Measurements from ENCODE around the gene MRPS7. TPM values are rescaled to one million over a fixed set of nuclear protein-coding genes. Genes with fewer than 3 reads are reported as not detected.

Gene MRPS7
- total and polyA plus RNA-seq, 2 of the 8 experiments (the other 6 are each of a cell fraction or from before 2014, with no cell fraction given): 63.4 to 79.4 TPM

DNA sequence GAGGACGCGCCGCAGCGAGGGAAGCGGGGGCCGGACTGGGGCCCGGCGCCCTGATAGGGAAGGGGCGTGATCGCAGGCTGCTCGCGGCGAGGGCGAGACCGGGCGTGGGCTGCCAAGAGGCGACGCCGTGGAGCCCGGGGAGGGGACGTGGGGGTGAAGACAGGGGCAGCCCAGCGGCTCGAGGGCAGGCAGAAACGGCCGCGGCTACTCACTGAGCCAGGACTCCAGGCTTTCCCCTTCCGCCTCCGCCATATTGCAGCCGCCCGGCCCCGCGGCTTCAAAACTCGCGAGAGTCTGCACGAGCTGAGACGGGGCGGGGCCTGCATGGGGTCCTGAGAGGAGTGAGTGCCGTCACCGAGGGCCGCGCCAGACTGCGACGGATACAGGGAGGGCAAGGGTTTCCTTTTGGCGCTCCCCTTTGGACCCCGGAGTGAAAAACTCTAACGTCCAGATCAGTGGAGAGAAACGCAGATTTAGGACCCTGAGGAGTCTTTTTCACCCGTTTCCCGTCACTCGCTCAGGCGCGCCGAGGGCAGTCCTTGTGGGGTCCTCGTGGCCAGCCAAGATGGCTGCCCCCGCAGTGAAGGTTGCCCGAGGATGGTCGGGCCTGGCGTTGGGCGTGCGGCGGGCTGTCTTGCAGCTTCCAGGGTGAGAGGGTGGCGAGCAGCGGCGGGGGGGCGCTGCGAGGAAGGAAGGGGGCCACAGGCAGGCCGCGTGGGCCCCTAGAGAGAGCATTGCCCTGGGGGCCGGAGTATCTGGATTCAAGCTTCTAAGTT lies at the start of gene MRPS7, which contains the start of gene GGA3 (continued):
- TF ChIP-seq, protein P1, sequence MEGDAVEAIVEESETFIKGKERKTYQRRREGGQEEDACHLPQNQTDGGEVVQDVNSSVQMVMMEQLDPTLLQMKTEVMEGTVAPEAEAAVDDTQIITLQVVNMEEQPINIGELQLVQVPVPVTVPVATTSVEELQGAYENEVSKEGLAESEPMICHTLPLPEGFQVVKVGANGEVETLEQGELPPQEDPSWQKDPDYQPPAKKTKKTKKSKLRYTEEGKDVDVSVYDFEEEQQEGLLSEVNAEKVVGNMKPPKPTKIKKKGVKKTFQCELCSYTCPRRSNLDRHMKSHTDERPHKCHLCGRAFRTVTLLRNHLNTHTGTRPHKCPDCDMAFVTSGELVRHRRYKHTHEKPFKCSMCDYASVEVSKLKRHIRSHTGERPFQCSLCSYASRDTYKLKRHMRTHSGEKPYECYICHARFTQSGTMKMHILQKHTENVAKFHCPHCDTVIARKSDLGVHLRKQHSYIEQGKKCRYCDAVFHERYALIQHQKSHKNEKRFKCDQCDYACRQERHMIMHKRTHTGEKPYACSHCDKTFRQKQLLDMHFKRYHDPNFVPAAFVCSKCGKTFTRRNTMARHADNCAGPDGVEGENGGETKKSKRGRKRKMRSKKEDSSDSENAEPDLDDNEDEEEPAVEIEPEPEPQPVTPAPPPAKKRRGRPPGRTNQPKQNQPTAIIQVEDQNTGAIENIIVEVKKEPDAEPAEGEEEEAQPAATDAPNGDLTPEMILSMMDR (IDR thresholded peaks at IDR 0.05; ENCODE audit: control extremely low read depth in 1 of 3, insufficient read depth in 1 of 3, low read depth in 1 of 3, low read length in 3 of 3): no peak
- TF ChIP-seq RFX5 (IDR thresholded peaks at IDR 0.05; ENCODE audit: borderline replicate concordance, low read depth, low read length): no peak
- TF ChIP-seq NANOG (IDR thresholded peaks at IDR 0.05; ENCODE audit: insufficient read depth, low read depth, low read length, poor library complexity, severe bottlenecking): no peak
- 0 out of 2 replicates have a peak, but pooled peaks have one; percentile 47 for TF ChIP-seq GABPA (IDR thresholded peaks at IDR 0.05; ENCODE audit: borderline replicate concordance, insufficient read depth, low read length)
- TF ChIP-seq YY1 (IDR thresholded peaks at IDR 0.05; ENCODE audit: low read depth, low read length): peak; percentile 94
- TF ChIP-seq TBP (IDR thresholded peaks at IDR 0.05; ENCODE audit: low read depth, low read length): peak; percentile 86
- no peak for TF ChIP-seq TCF12 (IDR thresholded peaks at IDR 0.05; ENCODE audit: low read depth, low read length)
